Suprapubic skin (tissue), 4 donors: Measurements from ENCODE around the gene CHTOP.

Source experiments
- EP300 ChIP-seq: sonication (generic); formaldehyde crosslinking; IDR thresholded peaks from one replicate; pipeline ENCODE4 v1.6.1; 2017; ENCODE audit warnings: antibody characterized with exemption
- POLR2AphosphoS5 ChIP-seq, 3 donors: sonication (generic); formaldehyde crosslinking; IDR thresholded peaks; one replicate each; pipeline ENCODE4 v1.6.1; 2017; ENCODE audit warnings: antibody characterized with exemption in 3 of 3
- TF ChIP-seq, protein P1 (sequence below), 2 donors: fragments of 200-600 bp in 1 of 2; fragments of 450-650 bp in 1 of 2; sonication (generic) in 1 of 2; IDR thresholded peaks; one replicate each; pipeline ENCODE4 v1.5.1; 2016 to 2019; ENCODE audit warnings: antibody characterized with exemption in 2 of 2, mild to moderate bottlenecking in 1 of 2, moderate library complexity in 1 of 2

DNA sequence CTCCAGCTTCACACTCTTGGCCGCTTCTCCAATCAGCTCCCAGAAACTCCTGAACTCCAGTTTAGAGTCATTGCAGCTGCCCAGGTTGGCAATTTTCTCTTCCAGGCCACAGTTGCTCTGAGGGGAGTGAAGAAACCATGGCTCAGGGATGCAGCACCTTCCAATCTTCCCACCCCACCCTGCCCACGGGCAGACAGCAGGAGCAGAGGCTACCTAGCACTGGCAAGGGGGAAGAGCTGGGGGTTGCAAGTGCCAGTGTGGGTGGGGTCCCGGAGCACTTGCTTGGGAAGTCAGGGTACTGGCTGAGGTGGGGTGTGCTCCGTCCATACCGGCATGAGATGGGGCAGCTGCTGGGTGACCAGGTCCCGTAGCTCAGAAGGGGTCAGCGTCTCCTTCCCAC is 19.0 kb upstream of the CHTOP start:
- TF ChIP-seq, protein P1, sequence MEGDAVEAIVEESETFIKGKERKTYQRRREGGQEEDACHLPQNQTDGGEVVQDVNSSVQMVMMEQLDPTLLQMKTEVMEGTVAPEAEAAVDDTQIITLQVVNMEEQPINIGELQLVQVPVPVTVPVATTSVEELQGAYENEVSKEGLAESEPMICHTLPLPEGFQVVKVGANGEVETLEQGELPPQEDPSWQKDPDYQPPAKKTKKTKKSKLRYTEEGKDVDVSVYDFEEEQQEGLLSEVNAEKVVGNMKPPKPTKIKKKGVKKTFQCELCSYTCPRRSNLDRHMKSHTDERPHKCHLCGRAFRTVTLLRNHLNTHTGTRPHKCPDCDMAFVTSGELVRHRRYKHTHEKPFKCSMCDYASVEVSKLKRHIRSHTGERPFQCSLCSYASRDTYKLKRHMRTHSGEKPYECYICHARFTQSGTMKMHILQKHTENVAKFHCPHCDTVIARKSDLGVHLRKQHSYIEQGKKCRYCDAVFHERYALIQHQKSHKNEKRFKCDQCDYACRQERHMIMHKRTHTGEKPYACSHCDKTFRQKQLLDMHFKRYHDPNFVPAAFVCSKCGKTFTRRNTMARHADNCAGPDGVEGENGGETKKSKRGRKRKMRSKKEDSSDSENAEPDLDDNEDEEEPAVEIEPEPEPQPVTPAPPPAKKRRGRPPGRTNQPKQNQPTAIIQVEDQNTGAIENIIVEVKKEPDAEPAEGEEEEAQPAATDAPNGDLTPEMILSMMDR (IDR thresholded peaks at IDR 0.05): no peak
- TF ChIP-seq EP300 (no peak), POLR2AphosphoS5 (IDR thresholded peaks at IDR 0.05) (no peak)
